H1 (cell line): ENCODE data around the gene PSAP. TPM values are rescaled to one million over a fixed set of nuclear protein-coding genes. Genes with fewer than 3 reads are reported as not detected.

Experiments used
- CBX8 ChIP-seq: fragments of 300-800, 300-1000 bp; sonication (generic); IDR thresholded peaks from 2 replicates; pipeline ENCODE4 v1.7.1; 2016; ENCODE audit warnings: low read depth, low read length, borderline replicate concordance
- EZH2 ChIP-seq: fragments of 200-600 bp; sonication (generic); IDR thresholded peaks from 2 replicates; pipeline ENCODE4 v1.7.1; 2012; ENCODE audit warnings: low read depth, mild to moderate bottlenecking, moderate library complexity, low read length, inconsistent platforms; ENCODE audit not compliant: severe bottlenecking
- NRF1 ChIP-seq: IDR thresholded peaks from 2 replicates; pipeline ENCODE4 v1.6.1; 2011; ENCODE audit warnings: mild to moderate bottlenecking, low read depth, low read length, improper control_type of control experiment
- TBP ChIP-seq: IDR thresholded peaks from 2 replicates; pipeline ENCODE4 v1.6.1; 2011; ENCODE audit warnings: low read depth, low read length, improper control_type of control experiment
- YY1 ChIP-seq: IDR thresholded peaks from 2 replicates; pipeline ENCODE4 v1.6.1; 2011; ENCODE audit warnings: low read depth, mild to moderate bottlenecking, low read length
- polyA plus RNA-seq, 7 experiments: library from polyadenylated mRNA; depleted of rRNA in 3 of 7; stranded (reverse) in 5 of 7; unstranded in 2 of 7; fragments of >200 nt in 5 of 7; fragments of 200-250 nt in 2 of 7; gene quantifications; 1 replicate in 5 of 7; 2 replicates in 1 of 7; 4 replicates in 1 of 7; pipeline versions ENCODE4 v1.2.1 to v1.2.3, GENCODE V29; 2011 to 2013; ENCODE audit warnings: missing spikeins in 2 of 7, mixed read lengths in 2 of 7
- total RNA-seq: library from RNA; stranded (reverse); fragmentation: NEBNext Ultra II Directional; extraction: Animal tissue kit (Norgen Biotek cat#: 25700); gene quantifications from 2 replicates; pipeline ENCODE4 v1.2.1, GENCODE V29; 2021
- TF ChIP-seq, protein P1 (sequence below), 3 experiments: IDR thresholded peaks; 1 replicate in 2 of 3; 2 replicates in 1 of 3; pipeline versions ENCODE4 v1.5.1 to v1.6.1; 2011; ENCODE audit warnings: low read length in 3 of 3, mild to moderate bottlenecking in 3 of 3, inconsistent platforms in 2 of 3, low read depth in 1 of 3, moderate library complexity in 1 of 3; ENCODE audit not compliant: insufficient read depth in 1 of 3; ENCODE audit errors: control extremely low read depth in 1 of 3

The PSAP gene
- total and polyA plus RNA-seq, 2 of the 8 experiments (the other 6 are each of a cell fraction or from before 2014, with no cell fraction given) = 386 to 504 TPM

DNA sequence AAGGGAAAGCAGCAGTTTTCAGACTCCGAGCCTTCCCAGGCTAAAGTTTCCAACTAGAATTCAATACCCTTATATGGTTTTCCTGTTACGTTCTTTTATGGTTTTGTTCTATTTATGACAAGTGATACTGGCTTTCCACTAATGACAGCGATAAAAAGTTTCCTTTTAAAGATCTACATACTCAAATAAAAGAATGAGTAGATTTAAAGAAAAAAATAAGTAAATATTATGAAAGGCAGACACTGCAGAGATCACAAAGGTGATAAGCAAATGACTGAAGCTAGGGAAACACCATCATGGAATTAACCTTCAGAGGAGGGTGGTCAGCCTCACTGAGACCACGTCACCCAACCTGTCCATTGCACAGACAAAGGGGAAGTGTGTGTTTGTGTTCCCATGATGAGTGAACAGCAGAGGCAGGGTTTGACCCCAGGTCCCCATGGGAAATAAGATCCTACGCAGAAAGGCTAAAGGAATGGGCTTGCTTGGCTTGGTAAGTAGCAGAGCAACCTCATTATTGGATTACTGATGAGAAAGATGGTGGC is 81.7 kb downstream of the PSAP start (continued):
- TF ChIP-seq, protein P1, sequence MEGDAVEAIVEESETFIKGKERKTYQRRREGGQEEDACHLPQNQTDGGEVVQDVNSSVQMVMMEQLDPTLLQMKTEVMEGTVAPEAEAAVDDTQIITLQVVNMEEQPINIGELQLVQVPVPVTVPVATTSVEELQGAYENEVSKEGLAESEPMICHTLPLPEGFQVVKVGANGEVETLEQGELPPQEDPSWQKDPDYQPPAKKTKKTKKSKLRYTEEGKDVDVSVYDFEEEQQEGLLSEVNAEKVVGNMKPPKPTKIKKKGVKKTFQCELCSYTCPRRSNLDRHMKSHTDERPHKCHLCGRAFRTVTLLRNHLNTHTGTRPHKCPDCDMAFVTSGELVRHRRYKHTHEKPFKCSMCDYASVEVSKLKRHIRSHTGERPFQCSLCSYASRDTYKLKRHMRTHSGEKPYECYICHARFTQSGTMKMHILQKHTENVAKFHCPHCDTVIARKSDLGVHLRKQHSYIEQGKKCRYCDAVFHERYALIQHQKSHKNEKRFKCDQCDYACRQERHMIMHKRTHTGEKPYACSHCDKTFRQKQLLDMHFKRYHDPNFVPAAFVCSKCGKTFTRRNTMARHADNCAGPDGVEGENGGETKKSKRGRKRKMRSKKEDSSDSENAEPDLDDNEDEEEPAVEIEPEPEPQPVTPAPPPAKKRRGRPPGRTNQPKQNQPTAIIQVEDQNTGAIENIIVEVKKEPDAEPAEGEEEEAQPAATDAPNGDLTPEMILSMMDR (IDR thresholded peaks at IDR 0.05; ENCODE audit: control extremely low read depth in 1 of 3, insufficient read depth in 1 of 3, low read depth in 1 of 3, low read length in 3 of 3) = no peak
- TF ChIP-seq NRF1 (no peak), CBX8 (no peak), EZH2 (no peak), YY1 (no peak), TBP (no peak)
